NCI-H128 (cell line): ENCODE results near the gene PAX3.
A peak's percentile ranks its signal among the peaks of the same experiment; 100 is the strongest.
"Not testable (repeated sequence)": the region's sequence is repeated elsewhere in the genome, so short reads cannot be mapped to it uniquely, and the experiment has no call there.

Experiments used
- DNase-seq: peaks from one replicate; lab custom pipeline; 2025; ENCODE audit not compliant: unreplicated experiment; lab: John Stamatoyannopoulos, UW

PAX3 gene

DNA sequence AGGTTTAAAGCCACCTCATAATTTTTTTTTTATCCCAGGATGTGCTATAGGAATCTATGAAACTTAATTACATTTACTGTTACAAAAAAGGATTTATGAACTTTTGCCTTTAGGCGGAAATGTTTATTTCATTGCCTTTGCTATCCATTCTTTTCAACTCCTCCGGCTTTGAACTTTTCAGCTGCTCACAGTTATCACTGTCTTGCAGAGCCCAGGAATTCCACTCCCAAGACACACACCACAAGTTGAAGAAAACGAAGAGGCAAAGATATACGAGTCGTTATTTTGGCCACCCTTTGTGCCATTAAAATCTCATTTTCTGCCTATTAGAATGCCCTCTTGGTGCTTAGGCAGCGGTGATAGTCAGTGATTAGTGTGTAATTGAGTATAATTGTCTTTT is 80.0 kb downstream of the PAX3 start:
- DNase-seq, result no peak

DNA sequence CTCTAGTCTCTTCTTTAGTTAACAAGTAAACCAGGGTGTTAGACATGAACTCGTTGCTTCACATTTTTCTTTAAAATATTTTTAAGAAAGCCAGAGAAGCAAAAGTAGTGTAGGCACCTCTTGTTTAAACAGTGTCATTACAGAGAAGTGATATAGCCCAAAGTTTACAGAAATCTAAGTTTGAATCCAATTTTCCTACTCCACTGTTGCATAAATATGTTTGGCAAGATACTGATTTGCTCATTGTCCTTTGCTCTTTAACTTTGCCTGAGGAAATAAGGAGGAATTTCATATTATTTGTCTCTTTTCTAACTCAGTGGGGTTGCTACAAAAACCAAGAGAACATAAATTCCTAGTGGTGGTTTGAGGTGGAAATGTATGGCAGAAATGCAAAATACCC is 81.1 kb downstream of the PAX3 start:
- DNase-seq, result no peak

DNA sequence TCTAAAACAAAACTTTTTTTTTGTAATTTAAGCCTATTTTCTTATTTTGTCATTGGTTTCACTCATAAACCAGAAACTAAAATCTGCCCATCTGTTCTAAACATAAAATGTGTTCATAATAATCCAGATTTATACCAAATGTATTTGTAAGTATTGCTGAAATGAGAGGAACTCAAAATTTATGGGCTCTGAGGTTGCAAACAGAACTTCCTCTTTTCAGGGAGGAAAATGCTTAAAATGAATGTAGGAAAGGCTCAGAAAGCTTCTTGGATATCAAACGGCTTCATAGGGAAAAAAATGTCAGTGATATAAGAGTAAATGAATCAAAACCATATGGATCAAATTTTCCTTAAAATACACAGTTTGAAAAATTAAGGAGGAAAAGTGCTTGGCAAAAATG is 83.9 kb downstream of the PAX3 start:
- no peak for DNase-seq

DNA sequence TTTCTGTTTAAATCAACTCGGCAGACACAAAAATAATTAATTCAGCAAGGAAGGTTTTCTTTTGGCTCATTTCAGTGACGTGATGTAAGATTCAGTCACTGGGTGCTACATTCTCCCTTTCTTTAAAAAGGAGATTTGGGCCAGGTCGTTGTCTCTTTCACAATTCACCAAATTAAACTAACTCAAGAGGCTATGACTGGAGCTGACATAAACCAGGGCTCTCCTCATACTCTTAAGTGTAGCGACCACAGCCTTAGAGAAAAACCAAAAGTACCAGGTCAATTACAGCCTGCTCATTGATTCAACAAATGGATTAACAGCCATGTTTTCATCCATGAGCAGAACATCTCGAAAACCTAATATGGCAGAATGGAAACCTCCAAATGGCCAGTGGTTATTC is 85.7 kb downstream of the PAX3 start:
- no peak for DNase-seq

DNA sequence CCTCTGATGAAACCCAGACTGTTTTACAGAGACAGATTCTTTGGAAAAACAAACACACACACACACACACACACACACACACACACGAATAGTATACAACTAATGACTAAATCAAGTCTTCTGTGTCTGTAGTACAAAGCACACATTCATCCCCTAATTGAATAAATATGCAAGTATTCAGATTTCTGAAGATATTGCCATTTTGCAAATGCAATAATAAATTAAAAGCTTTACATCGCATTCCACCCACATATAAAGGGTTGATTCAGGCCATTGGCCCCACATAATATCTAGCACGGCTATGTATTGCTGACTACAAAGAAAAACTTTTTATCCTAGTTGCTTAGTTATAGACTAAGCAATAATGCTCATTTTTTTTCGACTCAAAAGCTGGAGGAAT is 86.2 kb downstream of the PAX3 start:
- DNase-seq, result no peak

DNA sequence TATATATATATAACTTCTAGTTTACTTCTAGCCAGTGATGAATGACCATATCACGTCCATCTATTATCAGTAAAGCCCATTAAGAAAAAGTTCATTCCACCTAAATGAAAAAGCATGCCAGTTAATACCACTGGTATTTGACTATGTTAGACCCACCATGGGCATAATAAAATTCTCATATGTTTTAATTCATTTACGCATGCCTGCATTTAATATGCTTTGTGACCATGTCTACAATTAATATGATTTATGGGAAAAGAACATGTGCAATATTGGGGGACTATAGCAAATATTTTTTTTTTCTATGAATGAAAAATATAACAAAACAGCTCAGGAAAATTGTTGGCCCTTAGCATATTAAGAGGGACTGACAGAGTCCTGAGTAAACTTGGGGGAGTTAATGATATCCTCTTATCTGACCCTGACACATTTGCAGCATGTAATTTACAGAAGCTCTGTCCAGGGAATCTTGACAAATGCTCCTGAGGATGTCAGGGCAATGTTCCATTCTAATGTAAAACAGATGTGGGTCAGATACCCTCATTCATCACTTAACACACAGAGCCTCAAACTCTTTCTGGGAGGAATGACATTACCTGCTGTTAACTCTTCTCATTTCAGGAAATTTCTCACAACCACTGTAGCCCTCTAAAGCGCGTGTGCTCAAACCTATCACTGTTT is 90.6 kb downstream of the PAX3 start:
- DNase-seq, result no peak

DNA sequence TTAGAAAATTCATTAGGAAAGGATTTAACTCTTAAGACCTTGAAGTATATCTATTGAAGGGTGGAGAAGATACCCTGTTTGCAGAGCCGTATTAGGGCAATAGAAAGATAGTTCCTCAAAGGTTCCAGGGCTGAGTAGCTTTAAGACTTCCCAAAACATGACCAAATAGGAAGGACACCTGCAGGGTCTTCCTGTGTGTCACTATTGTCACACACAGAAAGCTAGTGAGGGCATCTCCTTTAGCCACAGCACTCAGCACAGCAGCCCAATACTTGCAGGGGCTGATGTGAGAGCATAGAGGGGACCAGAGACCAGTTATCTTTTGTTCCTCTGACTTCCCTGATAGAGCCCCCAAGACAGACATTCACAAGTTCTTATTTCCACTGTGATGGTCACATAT is 93.7 kb downstream of the PAX3 start:
- DNase-seq, result no peak

DNA sequence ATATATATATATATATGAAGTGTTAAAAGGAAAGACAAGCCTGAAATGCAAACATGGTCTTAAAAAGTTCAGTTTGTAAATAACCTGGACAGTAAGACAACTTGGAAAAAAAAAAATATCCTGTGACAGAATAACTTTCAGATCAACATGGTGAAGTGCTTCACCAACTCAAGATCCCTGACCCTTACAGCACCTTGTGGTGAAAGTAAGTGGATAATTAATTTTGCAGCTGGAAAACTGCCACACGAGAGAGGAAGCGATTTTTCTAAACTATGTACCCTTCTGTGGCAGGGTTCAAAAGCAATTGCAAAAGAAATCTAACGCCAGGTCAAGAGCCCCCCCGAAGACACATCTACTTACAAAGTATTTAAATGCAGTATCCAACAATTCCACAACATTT is 95.8 kb downstream of the PAX3 start:
- DNase-seq, result no peak

DNA sequence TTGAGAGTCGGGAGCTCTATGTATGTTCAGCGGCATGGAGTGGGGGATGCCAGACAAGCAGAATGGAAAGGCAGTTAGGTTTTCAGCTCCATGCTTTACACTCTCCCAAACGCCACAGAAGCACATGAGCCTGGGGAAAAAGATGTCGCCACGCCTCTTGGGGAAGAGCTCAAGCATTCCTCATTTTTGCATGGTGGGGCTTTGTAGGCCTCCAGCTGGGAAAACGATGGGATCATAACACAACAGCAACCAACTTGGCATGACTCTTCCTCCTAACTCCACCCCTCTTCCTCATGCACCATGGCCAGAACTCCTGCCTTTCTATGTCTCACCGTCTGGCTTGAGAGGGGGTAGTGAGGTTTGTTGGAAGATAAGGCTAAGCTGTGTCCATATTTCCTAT is 102.6 kb downstream of the PAX3 start:
- DNase-seq, result no peak

DNA sequence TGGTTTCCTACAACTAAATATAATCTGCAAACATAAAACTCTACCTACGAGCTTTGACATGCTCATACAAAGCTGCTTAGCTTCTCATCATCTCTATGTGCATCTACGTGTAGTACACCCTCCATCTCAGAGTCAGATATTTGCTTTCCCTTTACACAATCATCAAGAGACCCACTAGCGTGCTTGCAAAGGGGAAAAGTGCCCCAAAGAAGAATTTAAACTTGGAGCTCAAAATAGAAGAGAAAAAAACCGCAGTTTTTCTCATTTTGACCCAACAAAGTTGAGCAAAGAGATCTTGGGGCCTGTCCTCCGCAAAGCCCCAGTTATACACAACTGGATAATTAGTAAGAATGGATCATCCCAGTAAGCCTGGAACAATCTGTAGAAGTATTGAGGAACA is 104.1 kb downstream of the PAX3 start:
- DNase-seq, result no peak

DNA sequence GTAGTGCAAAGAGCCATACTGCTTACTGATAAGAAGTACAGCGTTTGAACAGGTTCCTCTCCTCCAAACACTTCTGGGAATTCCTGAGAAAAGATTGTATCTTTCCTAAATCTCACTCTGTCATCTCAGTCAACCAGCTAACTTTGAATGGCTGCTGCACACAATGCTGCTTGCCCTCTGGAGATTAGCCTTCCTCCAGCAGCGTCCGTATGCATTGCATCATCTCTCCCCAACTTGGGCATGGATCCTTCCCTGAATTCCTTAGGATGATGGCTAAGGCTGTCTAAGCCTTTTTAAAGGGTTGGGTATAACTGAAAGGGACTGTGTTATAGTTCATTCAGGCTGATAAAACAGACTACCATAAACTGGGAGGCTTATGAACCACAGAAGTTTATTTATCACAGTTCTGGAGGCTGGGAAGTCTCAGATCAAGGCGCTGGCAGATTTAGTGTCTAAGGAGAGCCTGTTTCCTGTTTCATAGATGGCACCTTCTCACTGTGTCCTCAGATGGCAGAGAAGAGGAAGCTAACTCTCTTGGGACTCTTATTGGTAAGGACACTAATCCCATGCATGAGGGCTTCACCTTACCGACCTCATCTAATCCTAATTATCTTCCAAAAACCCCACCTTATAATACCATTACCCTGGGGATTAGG is 105.3 kb downstream of the PAX3 start:
- DNase-seq, result no peak

DNA sequence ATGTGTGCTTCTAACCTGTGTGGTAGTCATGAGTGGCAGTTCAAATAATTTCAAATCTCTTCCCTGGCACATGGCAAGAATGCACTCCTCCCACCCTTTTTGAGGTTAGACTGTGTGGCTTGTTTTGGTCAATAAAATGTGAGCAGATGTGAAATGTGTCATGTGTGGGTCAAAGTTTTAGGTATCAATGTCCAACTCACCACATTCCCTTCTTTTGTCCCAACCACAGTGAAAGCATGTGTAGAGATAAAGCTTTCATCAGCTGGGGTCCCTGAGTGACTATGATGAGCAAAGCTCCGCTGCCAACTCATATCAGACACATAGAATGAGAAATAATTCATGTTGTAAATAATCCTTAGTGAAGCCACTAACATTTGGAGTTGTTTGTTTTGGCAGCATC is 118.2 kb downstream of the PAX3 start:
- DNase-seq, result no peak

DNA sequence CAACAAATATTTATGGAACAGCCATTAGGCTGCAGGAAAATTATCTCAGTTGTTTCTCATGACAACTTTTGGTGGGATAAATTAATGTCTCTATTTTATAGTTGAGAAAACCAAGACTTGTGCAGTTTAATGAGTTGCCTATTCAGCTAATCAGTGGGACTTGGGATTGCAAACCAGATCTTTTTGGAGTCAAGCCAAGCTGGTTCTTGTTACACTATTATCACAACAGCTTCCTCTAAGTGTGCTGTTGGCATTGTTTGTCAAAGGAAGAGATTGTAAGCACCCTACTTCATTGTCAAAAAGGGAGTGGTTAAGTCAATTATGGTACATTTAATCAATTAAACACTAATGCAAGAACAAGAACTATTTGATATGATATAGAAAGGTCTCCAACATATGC is 119.2 kb downstream of the PAX3 start:
- DNase-seq, result peak; percentile 20

DNA sequence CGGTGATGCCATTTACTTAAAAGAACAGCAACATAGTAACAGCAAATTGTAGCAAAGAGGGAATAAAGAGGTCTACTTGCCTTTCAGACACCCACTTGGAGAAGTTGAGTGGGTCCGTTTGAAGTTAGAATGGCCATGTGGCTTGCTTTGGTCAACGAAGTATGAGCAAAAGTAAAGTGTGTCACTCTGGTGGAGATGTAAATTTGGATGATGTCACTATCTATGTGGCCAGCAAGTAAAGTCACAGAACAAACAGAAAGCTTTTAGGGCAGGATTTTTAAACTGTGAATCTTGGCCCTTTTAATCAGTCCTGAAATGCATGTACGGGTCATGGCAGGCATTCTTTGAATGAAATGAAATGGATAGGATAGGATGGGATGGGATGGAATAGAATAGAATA is 120.3 kb downstream of the PAX3 start:
- DNase-seq, result no peak

DNA sequence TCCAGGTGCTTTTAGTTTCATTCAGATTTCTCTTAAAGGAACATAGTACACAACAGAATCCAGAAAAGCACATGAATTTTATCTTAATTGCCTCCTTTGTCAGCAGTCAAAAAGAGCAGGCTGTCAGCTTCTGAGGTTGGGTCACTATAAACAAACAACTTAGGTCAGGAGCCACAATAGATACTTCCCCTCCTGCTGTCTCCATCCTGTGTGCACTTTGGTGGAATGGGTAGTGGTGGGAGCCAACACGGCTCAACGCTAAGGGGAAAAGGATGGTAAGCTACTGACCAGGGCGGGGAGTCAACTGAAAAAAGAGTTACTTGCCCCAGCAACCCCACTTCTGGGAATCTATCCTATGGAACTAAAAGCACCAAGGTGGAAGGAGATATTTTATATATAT is 121.9 kb downstream of the PAX3 start:
- no peak for DNase-seq

DNA sequence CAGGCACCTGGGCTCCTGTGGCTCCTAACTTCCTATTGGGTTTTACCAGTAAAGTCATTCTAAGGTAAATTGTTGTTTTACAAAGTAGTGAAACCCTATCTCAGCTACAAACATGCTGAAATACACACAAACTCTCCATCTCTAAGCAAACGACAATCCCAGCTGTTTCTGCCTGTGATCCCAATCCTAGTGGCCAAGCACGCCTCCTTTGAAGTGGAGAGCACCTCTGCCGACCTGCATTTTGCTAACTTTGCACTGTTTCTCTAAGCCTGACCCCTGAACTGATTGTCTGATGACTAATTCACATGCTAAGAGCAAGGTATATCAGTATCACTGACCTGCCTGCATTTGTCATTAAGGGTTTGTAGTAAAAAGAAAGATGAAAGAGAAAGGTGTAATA is 124.3 kb downstream of the PAX3 start:
- no peak for DNase-seq

DNA sequence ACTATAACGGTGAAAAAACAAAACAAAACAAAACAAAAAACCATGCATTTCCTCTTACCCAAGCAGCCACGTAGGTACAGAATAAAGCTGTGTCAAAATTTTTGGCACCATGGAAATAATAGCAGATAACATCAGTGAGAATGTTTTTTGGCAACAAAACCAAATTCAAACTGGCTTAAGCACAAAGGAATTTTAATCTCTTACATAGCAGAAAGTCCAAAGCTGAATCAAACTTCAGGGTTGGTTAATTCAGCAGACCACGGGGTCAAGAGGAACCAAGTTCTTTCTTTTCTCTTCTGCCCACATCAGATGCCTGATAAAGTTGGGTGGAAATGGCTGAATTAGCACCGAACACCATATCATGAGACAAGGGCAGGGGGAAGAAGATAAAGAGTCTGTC is 129.5 kb downstream of the PAX3 start:
- DNase-seq, result no peak

DNA sequence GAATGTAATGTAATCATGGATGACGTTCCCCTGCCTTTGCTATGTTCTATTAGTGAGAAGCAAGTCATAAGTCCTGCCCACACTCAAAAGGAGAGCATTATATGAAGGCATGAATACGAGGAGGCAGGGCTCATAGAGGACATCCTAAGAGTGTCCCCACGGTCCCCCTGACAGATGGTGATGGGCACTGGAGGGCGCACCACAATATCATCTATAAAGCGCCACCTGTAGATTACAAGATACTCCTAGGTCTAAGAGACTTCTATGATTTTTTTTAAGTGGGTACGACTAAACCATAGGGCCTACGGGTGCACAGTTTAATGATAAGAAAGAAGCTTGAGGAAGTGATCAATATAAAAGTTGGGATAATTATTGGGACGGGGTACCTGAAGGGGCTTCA is 131.0 kb downstream of the PAX3 start:
- no peak for DNase-seq

DNA sequence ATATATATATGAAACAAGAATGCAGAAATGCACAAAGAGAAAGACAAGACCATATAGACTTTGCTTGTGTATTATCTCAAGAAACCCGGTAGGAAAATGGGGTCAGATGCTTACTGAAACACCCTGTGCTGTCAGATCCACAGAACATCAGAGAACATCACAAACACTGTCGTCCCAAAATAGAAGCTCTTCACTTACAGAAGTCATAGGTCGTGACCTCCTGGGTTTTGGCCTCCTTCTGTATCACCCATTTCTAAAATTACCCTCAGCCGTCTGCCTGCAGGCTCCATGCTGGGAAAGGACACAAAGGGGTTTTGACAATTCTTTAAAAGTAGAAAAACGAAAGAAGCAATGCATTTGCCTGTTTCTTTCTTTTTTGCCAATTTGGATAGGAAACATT is 137.9 kb downstream of the PAX3 start:
- no peak for DNase-seq

DNA sequence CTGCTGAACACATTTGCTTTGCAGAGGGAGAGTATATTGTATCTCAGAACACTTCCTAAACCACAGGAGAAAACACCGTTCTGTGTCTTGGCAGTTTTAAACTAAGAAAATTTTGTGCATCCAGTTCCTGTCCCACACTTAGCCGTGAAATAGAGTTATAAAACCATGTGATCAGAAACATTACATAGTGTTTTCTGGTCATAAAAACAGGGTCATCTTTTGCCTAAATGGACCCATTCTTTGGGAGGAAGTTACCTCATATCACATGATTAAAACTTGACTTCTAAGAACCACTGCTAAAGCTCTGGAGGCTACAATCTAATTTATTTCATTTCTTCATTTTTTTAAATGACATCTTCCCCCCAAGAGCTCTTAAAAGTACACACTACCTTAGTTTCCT is 138.7 kb downstream of the PAX3 start:
- DNase-seq, result no peak

DNA sequence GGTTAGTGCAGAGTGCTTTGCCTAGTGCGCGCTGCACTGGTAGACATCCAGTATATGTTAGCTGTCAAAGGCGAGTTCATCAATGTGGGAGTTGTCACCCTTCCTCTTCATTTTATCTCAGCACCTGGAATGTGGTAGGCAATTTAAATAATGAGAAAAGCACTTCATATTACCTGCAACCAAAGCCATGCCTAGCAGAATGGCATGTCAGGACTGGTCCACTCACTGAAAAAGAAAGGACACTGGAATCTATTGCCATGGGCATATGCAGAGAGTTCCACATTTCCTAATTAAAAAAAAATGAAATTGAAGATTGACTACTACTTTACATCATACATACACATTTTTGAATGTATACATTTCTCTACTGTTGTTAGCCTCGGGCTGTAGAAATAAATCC is 139.6 kb downstream of the PAX3 start:
- no peak for DNase-seq

DNA sequence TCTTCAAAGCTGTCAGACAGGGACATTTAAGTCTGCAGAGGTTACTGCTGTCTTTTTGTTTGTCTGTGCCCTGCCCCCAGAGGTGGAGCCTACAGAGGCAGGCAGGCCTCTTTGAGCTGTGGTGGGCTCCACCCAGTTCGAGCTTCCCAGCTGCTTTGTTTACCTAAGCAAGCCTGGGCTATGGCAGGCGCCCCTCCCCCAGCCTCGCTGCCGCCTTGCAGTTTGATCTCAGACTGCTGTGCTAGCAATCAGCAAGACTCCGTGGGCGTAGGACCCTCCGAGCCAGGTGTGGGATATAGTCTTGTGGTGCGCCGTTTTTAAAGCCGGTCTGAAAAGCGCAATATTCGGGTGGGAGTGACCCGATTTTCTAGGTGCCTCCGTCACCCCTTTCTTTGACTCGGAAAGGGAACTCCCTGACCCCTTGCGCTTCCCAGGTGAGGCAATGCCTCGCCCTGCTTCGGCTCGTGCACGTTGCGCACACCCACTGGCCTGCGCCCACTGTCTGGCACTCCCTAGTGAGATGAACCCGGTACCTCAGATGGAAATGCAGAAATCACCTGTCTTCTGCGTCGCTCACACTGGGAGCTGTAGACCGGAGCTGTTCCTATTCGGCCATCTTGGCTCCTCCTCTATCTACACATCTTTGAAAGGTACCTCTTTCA is 143.7 kb downstream of the PAX3 start:
- not testable (repeated sequence) for DNase-seq
